Measurements from ENCODE around the gene SBK1. TPM values are rescaled to one million over a fixed set of nuclear protein-coding genes. Genes with fewer than 3 reads are reported as not detected.

Gene SBK1
- total RNA-seq, 2 experiments from 2014 or later: 8.5 to 9.7 TPM

- Mint-ChIP-seq H3K4me1 (peaks cover 53% of the 10 kb centered on the region), H3K9me3 (no peaks in the 10 kb centered on the region), H3K27me3 (no peaks in the 10 kb centered on the region), H3K4me3 (peak overlapping the region; percentile 53), H3K27ac (peak overlapping the region; percentile 81), H3K36me3 (peaks cover 25% of the 10 kb centered on the region)
- no peak for DNase-seq
Observed at GRCh38 chr16:28310796-28311195, 18.5 kb downstream of the SBK1 start.

GRCh38 chr16:28311413-28311812 lies 19.1 kb downstream of the SBK1 start:
- H3K27me3 Mint-ChIP-seq: no peaks in the 10 kb centered on the region
- no peak overlapping the region for H3K4me3 Mint-ChIP-seq
- DNase-seq: no peak
- peaks cover 53% of the 10 kb centered on the region for H3K4me1 Mint-ChIP-seq
- H3K27ac Mint-ChIP-seq: peak overlapping the region; percentile 81
- no peaks in the 10 kb centered on the region for H3K9me3 Mint-ChIP-seq
- peaks cover 24% of the 10 kb centered on the region for H3K36me3 Mint-ChIP-seq

GRCh38 chr16:28311913-28312312 lies 19.6 kb downstream of the SBK1 start:
- H3K27me3 Mint-ChIP-seq: no peaks in the 10 kb centered on the region
- peak overlapping the region; percentile 61 for H3K27ac Mint-ChIP-seq
- peak; percentile 76 for DNase-seq
- H3K4me3 Mint-ChIP-seq: peak overlapping the region; percentile 48
- peaks cover 56% of the 10 kb centered on the region for H3K4me1 Mint-ChIP-seq
- H3K9me3 Mint-ChIP-seq: no peaks in the 10 kb centered on the region
- H3K36me3 Mint-ChIP-seq: peaks cover 24% of the 10 kb centered on the region

- H3K36me3 Mint-ChIP-seq: peaks cover 24% of the 10 kb centered on the region
- H3K4me1 Mint-ChIP-seq: peaks cover 57% of the 10 kb centered on the region
- H3K9me3 Mint-ChIP-seq: no peaks in the 10 kb centered on the region
- H3K4me3 Mint-ChIP-seq: peak overlapping the region; percentile 48
- no peak for DNase-seq
- H3K27ac Mint-ChIP-seq: peak overlapping the region; percentile 61
- no peaks in the 10 kb centered on the region for H3K27me3 Mint-ChIP-seq
Observed at GRCh38 chr16:28312327-28312726, 20.0 kb downstream of the SBK1 start.

GRCh38 chr16:28313587-28313986 lies 21.3 kb downstream of the SBK1 start:
- no peak overlapping the region for H3K27ac Mint-ChIP-seq
- peaks cover 23% of the 10 kb centered on the region for H3K36me3 Mint-ChIP-seq
- H3K4me3 Mint-ChIP-seq: no peak overlapping the region
- H3K4me1 Mint-ChIP-seq: peaks cover 53% of the 10 kb centered on the region
- H3K9me3 Mint-ChIP-seq: no peaks in the 10 kb centered on the region
- no peak for DNase-seq
- no peaks in the 10 kb centered on the region for H3K27me3 Mint-ChIP-seq

GRCh38 chr16:28316054-28316453 lies 23.7 kb downstream of the SBK1 start:
- H3K27me3 Mint-ChIP-seq: no peaks in the 10 kb centered on the region
- no peaks in the 10 kb centered on the region for H3K9me3 Mint-ChIP-seq
- no peak for DNase-seq
- H3K4me3 Mint-ChIP-seq: no peak overlapping the region
- H3K36me3 Mint-ChIP-seq: peaks cover 9% of the 10 kb centered on the region
- H3K27ac Mint-ChIP-seq: no peak overlapping the region
- peaks cover 29% of the 10 kb centered on the region for H3K4me1 Mint-ChIP-seq

- Mint-ChIP-seq H3K4me3 (no peak overlapping the region), H3K9me3 (no peaks in the 10 kb centered on the region), H3K27ac (no peak overlapping the region), H3K27me3 (no peaks in the 10 kb centered on the region), H3K4me1 (peaks cover 18% of the 10 kb centered on the region), H3K36me3 (peaks cover 5% of the 10 kb centered on the region)
- peak; percentile 73 for DNase-seq
Observed at GRCh38 chr16:28317040-28317880, 24.9 kb downstream of the SBK1 start.

GRCh38 chr16:28318042-28318744 lies 25.9 kb downstream of the SBK1 start:
- Mint-ChIP-seq H3K27me3 (no peaks in the 10 kb centered on the region), H3K36me3 (peaks cover 5% of the 10 kb centered on the region), H3K27ac (no peak overlapping the region), H3K4me3 (no peak overlapping the region), H3K4me1 (peaks cover 14% of the 10 kb centered on the region), H3K9me3 (no peaks in the 10 kb centered on the region)
- DNase-seq: no peak

- peaks cover 10% of the 10 kb centered on the region for H3K4me1 Mint-ChIP-seq
- DNase-seq: no peak
- H3K9me3 Mint-ChIP-seq: no peaks in the 10 kb centered on the region
- no peak overlapping the region for H3K27ac Mint-ChIP-seq
- H3K36me3 Mint-ChIP-seq: peaks cover 2% of the 10 kb centered on the region
- no peaks in the 10 kb centered on the region for H3K27me3 Mint-ChIP-seq
- no peak overlapping the region for H3K4me3 Mint-ChIP-seq
Observed at GRCh38 chr16:28319476-28320022, 27.2 kb downstream of the SBK1 start.

GRCh38 chr16:28320023-28320561 lies 27.8 kb downstream of the SBK1 start:
- Mint-ChIP-seq H3K36me3 (no peaks in the 10 kb centered on the region), H3K4me3 (no peak overlapping the region), H3K4me1 (peaks cover 9% of the 10 kb centered on the region), H3K9me3 (no peaks in the 10 kb centered on the region), H3K27ac (no peak overlapping the region), H3K27me3 (no peaks in the 10 kb centered on the region)
- DNase-seq: no peak

GRCh38 chr16:28320741-28321140 lies 28.4 kb downstream of the SBK1 start:
- H3K36me3 Mint-ChIP-seq: no peaks in the 10 kb centered on the region
- H3K9me3 Mint-ChIP-seq: no peaks in the 10 kb centered on the region
- peaks cover 6% of the 10 kb centered on the region for H3K4me1 Mint-ChIP-seq
- no peak overlapping the region for H3K27ac Mint-ChIP-seq
- DNase-seq: no peak
- no peak overlapping the region for H3K4me3 Mint-ChIP-seq
- H3K27me3 Mint-ChIP-seq: no peaks in the 10 kb centered on the region

GRCh38 chr16:28321700-28322411 lies 29.5 kb downstream of the SBK1 start:
- no peaks in the 10 kb centered on the region for H3K36me3 Mint-ChIP-seq
- DNase-seq: peak; percentile 51
- H3K9me3 Mint-ChIP-seq: no peaks in the 10 kb centered on the region
- no peak overlapping the region for H3K27ac Mint-ChIP-seq
- no peak overlapping the region for H3K4me3 Mint-ChIP-seq
- no peaks in the 10 kb centered on the region for H3K27me3 Mint-ChIP-seq
- peaks cover 5% of the 10 kb centered on the region for H3K4me1 Mint-ChIP-seq

GRCh38 chr16:28324235-28324886 lies 32.0 kb downstream of the SBK1 start:
- H3K9me3 Mint-ChIP-seq: no peaks in the 10 kb centered on the region
- no peaks in the 10 kb centered on the region for H3K27me3 Mint-ChIP-seq
- no peak overlapping the region for H3K27ac Mint-ChIP-seq
- DNase-seq: no peak
- H3K4me1 Mint-ChIP-seq: peaks cover 6% of the 10 kb centered on the region
- no peaks in the 10 kb centered on the region for H3K36me3 Mint-ChIP-seq
- no peak overlapping the region for H3K4me3 Mint-ChIP-seq

- Mint-ChIP-seq H3K4me3 (no peak overlapping the region), H3K9me3 (no peaks in the 10 kb centered on the region), H3K27me3 (no peaks in the 10 kb centered on the region), H3K36me3 (no peaks in the 10 kb centered on the region), H3K4me1 (peaks cover 6% of the 10 kb centered on the region), H3K27ac (no peak overlapping the region)
- DNase-seq: no peak
Observed at GRCh38 chr16:28324887-28325279, 32.6 kb downstream of the SBK1 start.
